ENCODE measurements around the gene CERK. TPM values are rescaled to one million over a fixed set of nuclear protein-coding genes. Genes with fewer than 3 reads are reported as not detected.

CERK gene
- total and polyA plus RNA-seq, 9 of the 15 experiments (the other 6 are each of a cell fraction or from before 2014, with no cell fraction given) = 1.1 to 14.9 (median 8.7) TPM

GRCh38 chr22:46649141-46650077, 88.6 kb downstream of the CERK start (continued):
- TF ChIP-seq, protein P1, sequence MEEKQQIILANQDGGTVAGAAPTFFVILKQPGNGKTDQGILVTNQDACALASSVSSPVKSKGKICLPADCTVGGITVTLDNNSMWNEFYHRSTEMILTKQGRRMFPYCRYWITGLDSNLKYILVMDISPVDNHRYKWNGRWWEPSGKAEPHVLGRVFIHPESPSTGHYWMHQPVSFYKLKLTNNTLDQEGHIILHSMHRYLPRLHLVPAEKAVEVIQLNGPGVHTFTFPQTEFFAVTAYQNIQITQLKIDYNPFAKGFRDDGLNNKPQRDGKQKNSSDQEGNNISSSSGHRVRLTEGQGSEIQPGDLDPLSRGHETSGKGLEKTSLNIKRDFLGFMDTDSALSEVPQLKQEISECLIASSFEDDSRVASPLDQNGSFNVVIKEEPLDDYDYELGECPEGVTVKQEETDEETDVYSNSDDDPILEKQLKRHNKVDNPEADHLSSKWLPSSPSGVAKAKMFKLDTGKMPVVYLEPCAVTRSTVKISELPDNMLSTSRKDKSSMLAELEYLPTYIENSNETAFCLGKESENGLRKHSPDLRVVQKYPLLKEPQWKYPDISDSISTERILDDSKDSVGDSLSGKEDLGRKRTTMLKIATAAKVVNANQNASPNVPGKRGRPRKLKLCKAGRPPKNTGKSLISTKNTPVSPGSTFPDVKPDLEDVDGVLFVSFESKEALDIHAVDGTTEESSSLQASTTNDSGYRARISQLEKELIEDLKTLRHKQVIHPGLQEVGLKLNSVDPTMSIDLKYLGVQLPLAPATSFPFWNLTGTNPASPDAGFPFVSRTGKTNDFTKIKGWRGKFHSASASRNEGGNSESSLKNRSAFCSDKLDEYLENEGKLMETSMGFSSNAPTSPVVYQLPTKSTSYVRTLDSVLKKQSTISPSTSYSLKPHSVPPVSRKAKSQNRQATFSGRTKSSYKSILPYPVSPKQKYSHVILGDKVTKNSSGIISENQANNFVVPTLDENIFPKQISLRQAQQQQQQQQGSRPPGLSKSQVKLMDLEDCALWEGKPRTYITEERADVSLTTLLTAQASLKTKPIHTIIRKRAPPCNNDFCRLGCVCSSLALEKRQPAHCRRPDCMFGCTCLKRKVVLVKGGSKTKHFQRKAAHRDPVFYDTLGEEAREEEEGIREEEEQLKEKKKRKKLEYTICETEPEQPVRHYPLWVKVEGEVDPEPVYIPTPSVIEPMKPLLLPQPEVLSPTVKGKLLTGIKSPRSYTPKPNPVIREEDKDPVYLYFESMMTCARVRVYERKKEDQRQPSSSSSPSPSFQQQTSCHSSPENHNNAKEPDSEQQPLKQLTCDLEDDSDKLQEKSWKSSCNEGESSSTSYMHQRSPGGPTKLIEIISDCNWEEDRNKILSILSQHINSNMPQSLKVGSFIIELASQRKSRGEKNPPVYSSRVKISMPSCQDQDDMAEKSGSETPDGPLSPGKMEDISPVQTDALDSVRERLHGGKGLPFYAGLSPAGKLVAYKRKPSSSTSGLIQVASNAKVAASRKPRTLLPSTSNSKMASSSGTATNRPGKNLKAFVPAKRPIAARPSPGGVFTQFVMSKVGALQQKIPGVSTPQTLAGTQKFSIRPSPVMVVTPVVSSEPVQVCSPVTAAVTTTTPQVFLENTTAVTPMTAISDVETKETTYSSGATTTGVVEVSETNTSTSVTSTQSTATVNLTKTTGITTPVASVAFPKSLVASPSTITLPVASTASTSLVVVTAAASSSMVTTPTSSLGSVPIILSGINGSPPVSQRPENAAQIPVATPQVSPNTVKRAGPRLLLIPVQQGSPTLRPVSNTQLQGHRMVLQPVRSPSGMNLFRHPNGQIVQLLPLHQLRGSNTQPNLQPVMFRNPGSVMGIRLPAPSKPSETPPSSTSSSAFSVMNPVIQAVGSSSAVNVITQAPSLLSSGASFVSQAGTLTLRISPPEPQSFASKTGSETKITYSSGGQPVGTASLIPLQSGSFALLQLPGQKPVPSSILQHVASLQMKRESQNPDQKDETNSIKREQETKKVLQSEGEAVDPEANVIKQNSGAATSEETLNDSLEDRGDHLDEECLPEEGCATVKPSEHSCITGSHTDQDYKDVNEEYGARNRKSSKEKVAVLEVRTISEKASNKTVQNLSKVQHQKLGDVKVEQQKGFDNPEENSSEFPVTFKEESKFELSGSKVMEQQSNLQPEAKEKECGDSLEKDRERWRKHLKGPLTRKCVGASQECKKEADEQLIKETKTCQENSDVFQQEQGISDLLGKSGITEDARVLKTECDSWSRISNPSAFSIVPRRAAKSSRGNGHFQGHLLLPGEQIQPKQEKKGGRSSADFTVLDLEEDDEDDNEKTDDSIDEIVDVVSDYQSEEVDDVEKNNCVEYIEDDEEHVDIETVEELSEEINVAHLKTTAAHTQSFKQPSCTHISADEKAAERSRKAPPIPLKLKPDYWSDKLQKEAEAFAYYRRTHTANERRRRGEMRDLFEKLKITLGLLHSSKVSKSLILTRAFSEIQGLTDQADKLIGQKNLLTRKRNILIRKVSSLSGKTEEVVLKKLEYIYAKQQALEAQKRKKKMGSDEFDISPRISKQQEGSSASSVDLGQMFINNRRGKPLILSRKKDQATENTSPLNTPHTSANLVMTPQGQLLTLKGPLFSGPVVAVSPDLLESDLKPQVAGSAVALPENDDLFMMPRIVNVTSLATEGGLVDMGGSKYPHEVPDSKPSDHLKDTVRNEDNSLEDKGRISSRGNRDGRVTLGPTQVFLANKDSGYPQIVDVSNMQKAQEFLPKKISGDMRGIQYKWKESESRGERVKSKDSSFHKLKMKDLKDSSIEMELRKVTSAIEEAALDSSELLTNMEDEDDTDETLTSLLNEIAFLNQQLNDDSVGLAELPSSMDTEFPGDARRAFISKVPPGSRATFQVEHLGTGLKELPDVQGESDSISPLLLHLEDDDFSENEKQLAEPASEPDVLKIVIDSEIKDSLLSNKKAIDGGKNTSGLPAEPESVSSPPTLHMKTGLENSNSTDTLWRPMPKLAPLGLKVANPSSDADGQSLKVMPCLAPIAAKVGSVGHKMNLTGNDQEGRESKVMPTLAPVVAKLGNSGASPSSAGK (IDR thresholded peaks at IDR 0.05) = peak; percentile 86
- TF ChIP-seq ELF1 (tag; IDR thresholded peaks at IDR 0.05) (no peak), RREB1 (CRISPR knock-in tag; IDR thresholded peaks at IDR 0.05) (no peak), FOXP1 (CRISPR knock-in tag; IDR thresholded peaks at IDR 0.05) (peak; percentile 89), ATF7 (IDR thresholded peaks at IDR 0.05) (peak; percentile 46; the same call in 1 of the 2 replicates)
- TF ChIP-seq, protein P2, sequence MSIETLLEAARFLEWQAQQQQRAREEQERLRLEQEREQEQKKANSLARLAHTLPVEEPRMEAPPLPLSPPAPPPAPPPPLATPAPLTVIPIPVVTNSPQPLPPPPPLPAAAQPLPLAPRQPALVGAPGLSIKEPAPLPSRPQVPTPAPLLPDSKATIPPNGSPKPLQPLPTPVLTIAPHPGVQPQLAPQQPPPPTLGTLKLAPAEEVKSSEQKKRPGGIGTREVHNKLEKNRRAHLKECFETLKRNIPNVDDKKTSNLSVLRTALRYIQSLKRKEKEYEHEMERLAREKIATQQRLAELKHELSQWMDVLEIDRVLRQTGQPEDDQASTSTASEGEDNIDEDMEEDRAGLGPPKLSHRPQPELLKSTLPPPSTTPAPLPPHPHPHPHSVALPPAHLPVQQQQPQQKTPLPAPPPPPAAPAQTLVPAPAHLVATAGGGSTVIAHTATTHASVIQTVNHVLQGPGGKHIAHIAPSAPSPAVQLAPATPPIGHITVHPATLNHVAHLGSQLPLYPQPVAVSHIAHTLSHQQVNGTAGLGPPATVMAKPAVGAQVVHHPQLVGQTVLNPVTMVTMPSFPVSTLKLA (conservative IDR thresholded peaks at IDR 0.05) = peak; percentile 47 to 64; a peak in 3 of 4 replicates
